ENCODE data around the gene TBC1D10B. TPM values are rescaled to one million over a fixed set of nuclear protein-coding genes. Genes with fewer than 3 reads are reported as not detected.

TBC1D10B gene
- total and polyA plus RNA-seq, 2 of the 8 experiments (the other 6 are each of a cell fraction or from before 2014, with no cell fraction given): 15.4 to 28.6 TPM

GRCh38 chr16:30378236-30379157 lies 8.2 kb upstream of the TBC1D10B start:
- Histone ChIP-seq H3K4me1 (replicated peaks in 1 of 4; ENCODE audit: control insufficient read depth in 3 of 4, insufficient read depth in 4 of 4, low read length in 3 of 4) (peaks cover 0 to 9% (median 5%) of the 10 kb centered on the region in 4 experiments; a peak in 5 of 7 replicates), H2BK5ac (ENCODE audit: low read depth, low read length) (peak overlapping the region; percentile 66), H4K8ac (ENCODE audit: extremely low read depth, insufficient read depth, low read length) (peak overlapping the region; percentile 94), H3K9ac (replicated peaks in 1 of 4; ENCODE audit: extremely low read depth in 1 of 4, low read depth in 3 of 4, low read length in 3 of 4) (peak overlapping the region in 3 of 4 experiments; percentile 77 to 84 (median 81); a peak in 6 of 7 replicates), H3K18ac (ENCODE audit: extremely low read depth, low read length) (peak overlapping the region; percentile 99), H3K23ac (ENCODE audit: insufficient read length) (no peak overlapping the region), H3K4ac (replicated peaks; ENCODE audit: insufficient read length, low read depth, low read length) (peak overlapping the region; percentile 85), H3K14ac (ENCODE audit: insufficient read length) (peak overlapping the region; percentile 58), H3K27me3 (replicated peaks in 1 of 4; ENCODE audit: control insufficient read depth in 3 of 4, extremely low read depth in 1 of 4, insufficient read depth in 3 of 4, low read length in 3 of 4) (no peaks in the 10 kb centered on the region), H3K27ac (ENCODE audit: low read depth, low read length) (peak overlapping the region; percentile 92), H2BK20ac (ENCODE audit: low read length) (no peak overlapping the region), H2AFZ (ENCODE audit: low read length) (peak overlapping the region; percentile 48; the same call in 1 of the 2 replicates), H4K20me1 (replicated peaks in 1 of 2; ENCODE audit: control insufficient read depth in 1 of 2, insufficient read depth in 2 of 2, low read length in 2 of 2) (no peaks in the 10 kb centered on the region), H3K4me3 (ENCODE audit: extremely low read depth in 1 of 4, insufficient read depth in 2 of 4, low read depth in 3 of 4, low read length in 4 of 4) (peak overlapping the region; percentile 70 to 88 (median 82)), H3K9me3 (ENCODE audit: insufficient read depth in 2 of 2, low read depth in 1 of 2, low read length in 1 of 2) (no peaks in the 10 kb centered on the region), H3K79me1 (ENCODE audit: low read depth, low read length) (no peaks in the 10 kb centered on the region), H2BK15ac (ENCODE audit: low read length) (no peak overlapping the region), H4K91ac (replicated peaks; ENCODE audit: insufficient read length, low read length) (peak overlapping the region; percentile 79), H2BK120ac (replicated peaks; ENCODE audit: low read depth, low read length) (peak overlapping the region; percentile 24), H3K23me2 (ENCODE audit: low read depth, low read length) (peaks cover 10% of the 10 kb centered on the region), H3K36me3 (ENCODE audit: control insufficient read depth in 2 of 4, insufficient read depth in 4 of 4, low read length in 3 of 4) (no peaks in the 10 kb centered on the region), H2AK5ac (ENCODE audit: low read depth, low read length) (no peak overlapping the region), H3K56ac (replicated peaks; ENCODE audit: insufficient read length, low read depth, low read length) (peak overlapping the region; percentile 89), H3K4me2 (ENCODE audit: insufficient read depth in 1 of 2, low read depth in 2 of 2, low read length in 2 of 2) (peak overlapping the region; percentile 80 to 98), H4K5ac (ENCODE audit: insufficient read length, low read depth, low read length) (peak overlapping the region; percentile 97), H2BK12ac (ENCODE audit: low read depth, low read length) (no peak overlapping the region), H3K79me2 (ENCODE audit: control insufficient read depth in 1 of 2, insufficient read depth in 2 of 2, low read length in 2 of 2) (no peaks in the 10 kb centered on the region)
- WGBS, 2 experiments (ENCODE audit: extremely low coverage in 1 of 2, insufficient coverage in 1 of 2, insufficient read length in 1 of 2, insufficient replicate concordance in 2 of 2, low coverage in 1 of 2, low lambda C conversion rate in 2 of 2, missing lambda C conversion rate in 1 of 2): 2% methylated on average over 43 of the region's 67 CpGs; no CpG with 5 or more reads in 1 of the 2 experiments
- FAIRE-seq: no peak
- peak; percentile 92 to 99 for DNase-seq (ENCODE audit: low read depth in 1 of 2, low spot score in 2 of 2)
- POLR2A ChIA-PET (ENCODE audit: partially characterized antibody): interaction anchor here (0.6 to 13.6 kb wide), 6 partner anchors 9 to 279 kb away, joined by 3 to 151 read pairs (median 4); partner anchors contain the start of genes CD2BP2, ZNF48 and ZNF771
- CTCF ChIA-PET (ENCODE audit: partially characterized antibody): interaction anchor here (0.6 to 2.3 kb wide), 3 partner anchors 16 to 29 kb away, joined by 3 to 4 read pairs (median 3); partner anchors contain the start of genes ZNF48 and ZNF771
- TF ChIP-seq TAF1 (IDR thresholded peaks at IDR 0.05; ENCODE audit: low read depth, low read length) (peak; percentile 84), CEBPB (IDR thresholded peaks at IDR 0.05; ENCODE audit: low read depth, low read length) (no peak), TEAD4 (IDR thresholded peaks at IDR 0.05; ENCODE audit: low read depth, low read length) (no peak), GABPA (IDR thresholded peaks at IDR 0.05; ENCODE audit: borderline replicate concordance, insufficient read depth, low read length) (no peak), POLR2A (IDR thresholded peaks at IDR 0.05; ENCODE audit: control extremely low read depth in 1 of 2, low read depth in 2 of 2, low read length in 2 of 2) (peak; percentile 29 to 64; a peak in 2 of 3 replicates), CHD2 (IDR thresholded peaks at IDR 0.05; ENCODE audit: low read length) (peak; percentile 22; the same call in 1 of the 2 replicates), PHF8 (conservative IDR thresholded peaks at IDR 0.05; ENCODE audit: low read depth, low read length) (peak; percentile 18; the same call in 1 of the 2 replicates), MAX (IDR thresholded peaks at IDR 0.05) (peak; percentile 63; the same call in 1 of the 2 replicates), HDAC2 (IDR thresholded peaks at IDR 0.05; ENCODE audit: borderline replicate concordance in 1 of 2, low read depth in 2 of 2, low read length in 2 of 2) (peak; percentile 35 to 64; a peak in 1 of 4 replicates), RFX5 (IDR thresholded peaks at IDR 0.05; ENCODE audit: borderline replicate concordance, low read depth, low read length) (no peak), SRF (IDR thresholded peaks at IDR 0.05; ENCODE audit: low read depth, low read length) (no peak)
